ENCODE data around the gene BLACAT1.

The BLACAT1 gene

DNA sequence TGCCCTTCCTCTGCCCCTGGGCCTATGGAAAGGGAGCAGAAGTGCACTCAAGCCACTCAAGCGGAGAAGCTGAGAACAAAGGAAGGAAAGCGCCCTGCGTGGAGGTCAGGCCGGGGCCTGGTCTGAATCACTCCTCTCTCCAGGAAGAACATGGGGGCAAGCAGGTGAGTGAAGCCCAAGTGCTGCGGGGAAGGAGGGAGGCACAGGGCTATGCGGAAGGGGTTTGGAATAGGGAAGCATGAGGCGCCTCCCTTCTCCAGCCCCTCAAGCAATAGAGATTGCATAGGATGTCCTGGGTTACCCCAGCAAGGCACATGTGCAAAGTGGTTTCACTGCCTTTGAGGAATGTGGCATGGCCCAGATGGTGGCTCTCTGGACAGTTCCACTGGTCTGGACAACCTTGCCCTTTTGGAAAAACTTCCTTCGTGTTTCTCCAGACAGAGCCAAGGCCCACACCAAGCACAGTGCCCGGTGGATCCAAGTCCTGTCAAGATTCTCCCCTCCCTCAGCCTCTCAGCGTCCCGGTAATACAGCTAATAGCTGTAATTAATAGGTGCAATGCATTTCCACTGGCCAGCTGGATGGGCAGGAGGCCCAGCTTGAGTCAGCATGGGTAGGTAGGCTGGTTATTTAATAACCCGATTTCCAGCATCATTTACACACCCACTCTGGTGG, 13.7 kb downstream of the BLACAT1 start:
- H3K4me1 ChIP-seq (ENCODE audit: insufficient read depth, low read length), result no peaks in the 10 kb centered on the region
- H3K4me2 ChIP-seq (ENCODE audit: insufficient read depth, low read length), result no peak overlapping the region
- no peaks in the 10 kb centered on the region for H3K79me2 ChIP-seq (ENCODE audit: insufficient read depth, low read length)
- H4K20me1 ChIP-seq (ENCODE audit: insufficient read depth, low read length), result peaks cover 3% of the 10 kb centered on the region
- no peak overlapping the region for H3K27ac ChIP-seq (ENCODE audit: low read length)
- no peaks in the 10 kb centered on the region for H3K36me3 ChIP-seq (ENCODE audit: insufficient read depth, low read length)
- no peak overlapping the region for H3K9ac ChIP-seq (ENCODE audit: low read depth, low read length)
- ATAC-seq (ENCODE audit: insufficient read depth, low read depth) (no peak), DNase-seq (no peak)
- TF ChIP-seq, protein P1, sequence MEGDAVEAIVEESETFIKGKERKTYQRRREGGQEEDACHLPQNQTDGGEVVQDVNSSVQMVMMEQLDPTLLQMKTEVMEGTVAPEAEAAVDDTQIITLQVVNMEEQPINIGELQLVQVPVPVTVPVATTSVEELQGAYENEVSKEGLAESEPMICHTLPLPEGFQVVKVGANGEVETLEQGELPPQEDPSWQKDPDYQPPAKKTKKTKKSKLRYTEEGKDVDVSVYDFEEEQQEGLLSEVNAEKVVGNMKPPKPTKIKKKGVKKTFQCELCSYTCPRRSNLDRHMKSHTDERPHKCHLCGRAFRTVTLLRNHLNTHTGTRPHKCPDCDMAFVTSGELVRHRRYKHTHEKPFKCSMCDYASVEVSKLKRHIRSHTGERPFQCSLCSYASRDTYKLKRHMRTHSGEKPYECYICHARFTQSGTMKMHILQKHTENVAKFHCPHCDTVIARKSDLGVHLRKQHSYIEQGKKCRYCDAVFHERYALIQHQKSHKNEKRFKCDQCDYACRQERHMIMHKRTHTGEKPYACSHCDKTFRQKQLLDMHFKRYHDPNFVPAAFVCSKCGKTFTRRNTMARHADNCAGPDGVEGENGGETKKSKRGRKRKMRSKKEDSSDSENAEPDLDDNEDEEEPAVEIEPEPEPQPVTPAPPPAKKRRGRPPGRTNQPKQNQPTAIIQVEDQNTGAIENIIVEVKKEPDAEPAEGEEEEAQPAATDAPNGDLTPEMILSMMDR (IDR thresholded peaks at IDR 0.05; ENCODE audit: borderline replicate concordance, extremely low read depth, low read length, poor library complexity, severe bottlenecking), result no peak
- TF ChIP-seq EZH2 (IDR thresholded peaks at IDR 0.05; ENCODE audit: borderline replicate concordance, low read depth, low read length, severe bottlenecking), result no peak
- H3K4me3 ChIP-seq (ENCODE audit: low read depth in 1 of 2, low read length in 2 of 2), result no peak overlapping the region
- peaks cover 29% of the 10 kb centered on the region for H3K27me3 ChIP-seq (ENCODE audit: insufficient read depth, low read length, poor library complexity)
- no peak overlapping the region for H2AFZ ChIP-seq (ENCODE audit: low read depth, low read length)
- no peaks in the 10 kb centered on the region for H3K9me3 ChIP-seq (ENCODE audit: insufficient read depth, low read length, severe bottlenecking)

DNA sequence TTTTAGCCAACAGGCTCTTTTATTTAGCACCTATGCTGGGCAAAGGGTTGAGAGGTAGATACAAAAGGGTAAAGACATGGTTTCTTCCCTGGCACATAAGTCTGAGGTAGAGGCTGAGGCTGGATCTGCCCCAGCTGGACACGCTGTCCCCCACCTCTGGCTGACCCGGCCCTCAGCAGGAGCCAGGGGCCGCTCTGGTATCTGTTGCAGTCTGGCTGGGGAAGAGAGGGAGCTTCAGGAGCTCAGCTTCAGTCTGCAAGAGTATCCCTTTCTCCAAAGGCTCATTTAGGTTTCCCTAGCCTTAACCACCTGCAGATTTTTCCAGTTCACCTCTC, 14.2 kb downstream of the BLACAT1 start:
- H3K9me3 ChIP-seq (ENCODE audit: insufficient read depth, low read length, severe bottlenecking), result no peaks in the 10 kb centered on the region
- H3K79me2 ChIP-seq (ENCODE audit: insufficient read depth, low read length), result no peaks in the 10 kb centered on the region
- H4K20me1 ChIP-seq (ENCODE audit: insufficient read depth, low read length), result peaks cover 5% of the 10 kb centered on the region
- H3K36me3 ChIP-seq (ENCODE audit: insufficient read depth, low read length), result no peaks in the 10 kb centered on the region
- DNase-seq (no peak), ATAC-seq (ENCODE audit: insufficient read depth, low read depth) (no peak)
- no peak overlapping the region for H3K27ac ChIP-seq (ENCODE audit: low read length)
- H3K4me3 ChIP-seq (ENCODE audit: low read depth in 1 of 2, low read length in 2 of 2), result no peak overlapping the region
- H2AFZ ChIP-seq (ENCODE audit: low read depth, low read length), result no peak overlapping the region
- peaks cover 26% of the 10 kb centered on the region for H3K27me3 ChIP-seq (ENCODE audit: insufficient read depth, low read length, poor library complexity)
- TF ChIP-seq, protein P1 (IDR thresholded peaks at IDR 0.05; ENCODE audit: borderline replicate concordance, extremely low read depth, low read length, poor library complexity, severe bottlenecking), result no peak
- no peak for TF ChIP-seq EZH2 (IDR thresholded peaks at IDR 0.05; ENCODE audit: borderline replicate concordance, low read depth, low read length, severe bottlenecking)
- H3K4me1 ChIP-seq (ENCODE audit: insufficient read depth, low read length), result no peaks in the 10 kb centered on the region
- no peak overlapping the region for H3K9ac ChIP-seq (ENCODE audit: low read depth, low read length)
- H3K4me2 ChIP-seq (ENCODE audit: insufficient read depth, low read length), result no peak overlapping the region

DNA sequence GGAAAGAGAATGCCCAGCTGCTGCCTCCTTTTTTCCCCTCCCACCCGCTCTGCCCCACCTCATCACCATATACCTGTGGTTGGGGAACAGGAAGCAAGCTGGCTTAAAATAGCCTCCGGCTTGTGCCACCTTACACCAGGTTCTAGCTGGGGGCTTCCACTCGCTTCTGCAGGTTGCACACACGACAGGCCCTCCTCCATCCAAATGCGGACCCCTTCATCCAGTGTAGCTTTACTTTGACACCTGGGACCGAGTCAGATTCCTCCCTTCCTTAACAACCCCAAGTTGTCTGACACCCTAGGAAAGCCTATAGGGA, 14.6 kb downstream of the BLACAT1 start:
- Histone ChIP-seq H3K9me3 (ENCODE audit: insufficient read depth, low read length, severe bottlenecking) (no peaks in the 10 kb centered on the region), H3K4me1 (ENCODE audit: insufficient read depth, low read length) (no peaks in the 10 kb centered on the region), H2AFZ (ENCODE audit: low read depth, low read length) (no peak overlapping the region), H3K27me3 (ENCODE audit: insufficient read depth, low read length, poor library complexity) (peaks cover 23% of the 10 kb centered on the region), H3K27ac (ENCODE audit: low read length) (no peak overlapping the region), H3K9ac (ENCODE audit: low read depth, low read length) (no peak overlapping the region), H3K79me2 (ENCODE audit: insufficient read depth, low read length) (no peaks in the 10 kb centered on the region), H3K36me3 (ENCODE audit: insufficient read depth, low read length) (no peaks in the 10 kb centered on the region), H4K20me1 (ENCODE audit: insufficient read depth, low read length) (peaks cover 5% of the 10 kb centered on the region; the same call in 1 of the 2 replicates), H3K4me2 (ENCODE audit: insufficient read depth, low read length) (no peak overlapping the region), H3K4me3 (ENCODE audit: low read depth in 1 of 2, low read length in 2 of 2) (no peak overlapping the region)
- no peak for TF ChIP-seq EZH2 (IDR thresholded peaks at IDR 0.05; ENCODE audit: borderline replicate concordance, low read depth, low read length, severe bottlenecking)
- TF ChIP-seq, protein P1 (IDR thresholded peaks at IDR 0.05; ENCODE audit: borderline replicate concordance, extremely low read depth, low read length, poor library complexity, severe bottlenecking), result no peak
- DNase-seq (no peak), ATAC-seq (ENCODE audit: insufficient read depth, low read depth) (no peak)
